Raji (cell line): ENCODE measurements around the gene EPHB6.

Source experiments
- POLR2A ChIP-seq: IDR thresholded peaks from 2 replicates; pipeline ENCODE4 v1.6.1; 2011; ENCODE audit warnings: low read depth, low read length, control low read depth; ENCODE audit not compliant: insufficient read depth

Gene EPHB6

DNA sequence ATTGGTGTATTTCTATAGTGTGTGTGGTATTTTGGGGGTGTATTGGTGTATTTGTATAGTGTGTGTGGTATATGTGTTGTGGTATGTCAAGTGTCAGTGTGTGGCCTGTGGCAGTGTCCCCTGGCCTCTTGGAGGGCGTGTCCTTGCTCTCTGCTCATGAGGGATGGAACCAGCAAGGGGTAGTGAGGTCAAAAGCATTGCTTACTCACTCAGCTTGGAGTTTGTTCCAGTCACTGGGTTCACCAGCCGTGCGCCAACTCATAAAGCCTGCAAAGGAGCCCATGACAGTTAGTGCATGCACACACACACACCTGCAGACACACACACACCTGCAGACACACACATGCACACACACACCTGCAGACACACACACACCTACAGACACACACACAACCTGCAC lies 34.9 kb downstream of the EPHB6 start:
- no peak for TF ChIP-seq POLR2A

DNA sequence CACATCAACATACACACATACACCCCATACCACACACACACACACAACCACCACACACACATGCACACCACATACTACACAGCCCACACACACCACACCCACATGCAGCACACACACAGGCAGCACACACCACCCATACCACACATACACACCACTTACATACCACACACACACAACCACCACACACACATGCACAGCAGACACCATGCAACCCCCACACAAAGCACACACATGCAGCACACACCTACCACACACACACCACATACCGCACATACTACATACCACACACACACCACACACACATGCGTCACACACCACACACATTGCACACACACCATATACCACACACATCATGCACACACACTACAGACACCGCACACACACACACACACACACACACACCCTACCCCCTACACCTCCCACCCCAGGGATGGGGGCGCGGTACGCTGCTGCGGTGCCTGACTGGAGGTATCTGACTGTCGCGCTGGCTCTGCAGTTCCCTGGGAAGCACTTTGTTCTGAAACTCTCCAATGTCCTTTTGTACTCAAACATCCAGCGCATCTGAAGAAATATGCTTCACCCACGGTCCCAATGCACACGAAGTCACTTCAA lies 36.1 kb downstream of the EPHB6 start:
- no peak for TF ChIP-seq POLR2A

- TF ChIP-seq POLR2A, result no peak
Measured at GRCh38 chr7:142891490-142892082, 36.7 kb downstream of the EPHB6 start.

- TF ChIP-seq POLR2A, result no peak
Measured at GRCh38 chr7:142892951-142893350, 38.1 kb downstream of the EPHB6 start.

DNA sequence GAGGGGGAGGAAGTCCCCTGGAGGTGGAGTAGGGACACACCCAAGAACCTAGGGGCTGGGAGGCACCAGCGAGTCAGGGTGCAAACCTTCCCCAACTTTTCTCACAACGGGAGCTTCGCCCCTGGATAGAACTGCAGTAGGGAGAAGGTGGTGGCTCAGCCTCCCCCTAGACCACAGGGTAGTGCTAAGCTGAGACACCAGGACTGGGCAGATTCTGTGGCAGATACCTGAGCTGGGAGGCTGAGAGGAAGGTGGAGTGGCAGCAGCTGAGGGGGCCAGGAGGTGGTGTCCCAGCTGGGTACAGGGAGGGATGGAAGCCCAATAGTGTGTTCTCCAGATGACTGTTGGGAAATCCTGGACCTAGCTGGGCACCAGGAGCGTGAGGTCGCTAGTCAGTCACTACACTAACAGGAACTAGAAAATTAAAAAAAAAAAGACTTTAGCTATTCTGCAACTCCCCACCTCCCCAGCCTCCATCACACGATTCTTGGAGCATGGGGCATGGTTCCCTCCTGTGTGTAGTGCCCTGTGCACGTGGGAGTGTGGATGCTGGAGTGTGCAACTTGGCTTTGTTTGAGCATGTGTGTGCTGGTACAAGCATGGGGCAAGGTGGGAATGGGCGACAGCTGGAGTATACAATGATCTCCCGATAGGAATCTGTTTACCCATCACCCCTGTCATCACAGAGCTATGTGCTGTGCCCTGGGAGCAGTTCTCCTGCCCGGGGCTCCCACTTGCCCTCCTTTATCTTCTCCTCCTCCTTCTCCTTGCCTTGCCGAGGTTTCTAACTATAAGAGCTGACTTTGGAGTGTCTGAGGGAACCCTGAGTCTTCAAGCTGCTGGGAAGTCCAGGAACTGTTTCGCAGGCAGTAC lies 39.5 kb downstream of the EPHB6 start:
- TF ChIP-seq POLR2A, result no peak

DNA sequence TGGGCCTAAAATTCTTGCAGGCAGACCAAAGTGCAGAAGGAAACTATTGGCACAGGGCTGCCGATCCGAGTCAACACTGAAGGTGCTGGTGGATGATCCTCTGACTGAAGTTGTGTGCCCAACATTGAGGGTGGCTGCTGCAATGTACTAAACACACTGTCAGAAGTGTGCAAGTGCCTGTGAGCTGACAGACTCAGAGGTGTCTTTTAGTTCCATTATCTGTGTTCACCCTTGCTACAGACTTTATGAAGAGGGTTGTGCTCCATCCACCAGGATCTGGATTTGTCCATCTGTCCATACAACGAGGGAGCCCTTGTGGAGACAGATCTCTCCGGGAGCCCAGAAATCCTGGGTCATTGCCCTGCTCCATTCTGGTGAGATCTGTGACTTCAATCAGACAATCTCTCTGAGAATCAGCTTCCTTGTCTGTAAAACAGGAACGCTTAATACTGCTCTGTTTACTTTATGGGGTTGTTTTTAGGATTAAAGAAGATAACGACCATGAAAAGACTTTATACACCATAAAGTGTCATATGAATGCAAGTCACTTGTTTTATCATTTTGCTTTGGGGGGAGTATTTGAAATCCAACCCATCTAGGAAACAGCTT lies 40.2 kb downstream of the EPHB6 start:
- TF ChIP-seq POLR2A, result no peak

DNA sequence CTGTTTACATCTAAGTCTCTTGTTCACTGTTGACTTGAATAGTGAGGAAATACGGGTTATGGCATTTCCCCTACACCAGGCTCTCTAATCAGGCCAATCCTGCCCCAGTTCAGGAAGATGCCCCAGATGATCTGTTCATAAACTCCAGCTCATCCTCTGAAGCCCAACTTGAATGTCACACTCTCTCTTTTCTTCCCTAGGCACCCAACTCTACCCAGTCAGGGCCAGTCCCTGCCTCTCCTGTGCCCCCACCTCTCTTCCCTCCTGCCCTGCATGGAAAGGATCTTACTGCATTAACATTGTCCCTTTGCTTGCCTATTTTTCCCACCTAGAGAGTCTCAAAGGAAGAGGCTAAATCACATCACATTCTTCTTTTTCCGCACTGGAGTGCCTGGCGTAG lies 41.3 kb downstream of the EPHB6 start:
- TF ChIP-seq POLR2A, result no peak

DNA sequence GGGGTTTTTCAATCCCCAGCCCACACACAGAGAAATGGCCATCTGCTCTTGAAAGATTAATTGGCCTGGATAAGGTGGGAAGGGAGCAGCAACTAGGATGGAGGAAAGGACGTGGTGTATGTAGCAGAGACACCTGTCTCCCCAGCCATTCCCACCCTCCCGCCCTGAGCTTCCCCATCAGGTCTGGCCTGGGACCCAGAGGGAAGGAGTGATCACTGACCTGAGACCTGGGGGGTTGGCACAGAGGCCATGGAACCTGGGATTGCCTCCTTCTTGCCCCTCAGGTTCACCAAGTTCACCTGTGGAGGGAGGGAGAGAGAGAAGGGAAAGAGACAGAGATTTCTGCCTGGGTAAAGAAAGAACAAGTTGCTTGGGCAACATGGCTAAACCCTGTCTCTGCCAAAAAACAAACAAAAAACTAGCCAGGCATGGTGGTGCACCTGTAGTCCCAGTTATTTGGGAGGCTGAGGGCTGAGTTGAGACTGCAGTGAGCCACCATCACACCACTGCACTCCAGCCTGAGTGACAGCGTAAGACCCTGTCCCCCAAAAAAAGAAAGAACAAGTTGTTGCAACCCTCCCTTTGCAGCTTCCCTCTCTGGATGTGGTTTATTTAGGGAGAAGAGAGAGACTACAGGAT lies 42.0 kb downstream of the EPHB6 start:
- TF ChIP-seq POLR2A, result no peak

DNA sequence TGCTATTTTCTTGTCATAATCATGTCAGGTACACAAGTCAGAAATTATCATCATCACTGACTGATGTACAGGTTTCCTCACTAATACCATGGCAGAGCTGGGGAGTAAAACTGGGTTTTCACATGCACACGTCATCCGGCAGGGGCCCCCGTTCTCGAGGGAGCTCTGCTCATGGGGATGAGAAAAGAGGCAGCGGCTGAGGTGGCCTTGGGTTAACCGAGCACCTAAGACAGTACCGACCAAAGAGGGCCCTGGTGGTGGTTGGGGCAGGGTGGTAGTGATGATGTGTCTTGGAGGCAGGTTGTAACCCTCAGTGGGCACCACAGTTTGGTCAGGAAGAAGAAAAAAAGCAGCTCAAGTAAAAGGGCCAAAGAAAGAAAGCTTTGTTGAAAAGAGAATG lies 42.8 kb downstream of the EPHB6 start:
- TF ChIP-seq POLR2A, result no peak

DNA sequence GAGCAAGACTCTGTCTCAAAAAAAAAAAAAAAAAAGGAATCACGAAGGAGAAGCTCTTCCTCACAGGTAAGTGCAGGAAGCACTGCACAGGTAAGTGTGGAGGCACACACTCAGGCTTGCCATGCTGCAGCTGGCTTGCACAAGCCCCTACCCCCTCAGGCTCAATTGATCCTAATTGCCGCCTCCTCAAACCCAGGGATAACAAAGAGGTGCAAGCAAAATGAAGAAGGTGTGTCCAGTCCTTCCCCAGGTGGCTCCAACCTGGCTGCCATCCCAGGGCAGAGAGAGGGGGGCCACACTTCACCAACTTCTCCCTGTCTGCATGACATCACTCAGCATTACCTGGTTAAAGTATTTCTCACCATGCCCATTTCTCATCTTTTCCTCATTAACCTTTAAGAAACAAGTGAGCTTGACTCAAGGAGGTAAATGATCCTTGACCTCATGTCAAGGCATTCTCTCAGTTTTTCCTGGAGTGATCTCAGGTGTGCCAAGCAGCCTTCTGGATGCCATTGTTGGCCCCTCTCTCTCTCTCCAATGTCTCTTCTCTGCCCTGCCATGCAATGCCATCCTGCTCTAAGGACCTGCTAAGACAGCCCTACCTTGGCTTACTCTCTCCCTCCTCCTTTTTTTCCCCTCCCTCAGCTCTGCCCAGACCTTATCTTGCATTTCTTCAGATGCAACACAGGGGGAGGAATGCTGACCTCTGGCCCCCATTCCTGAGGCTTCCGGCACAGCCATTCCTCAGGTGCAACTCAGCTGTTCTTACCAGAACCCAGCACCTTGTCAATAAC lies 43.7 kb downstream of the EPHB6 start:
- no peak for TF ChIP-seq POLR2A

GRCh38 chr7:142899661-142900060 lies 44.8 kb downstream of the EPHB6 start:
- TF ChIP-seq POLR2A, result no peak

GRCh38 chr7:142901426-142902259 lies 46.8 kb downstream of the EPHB6 start:
- TF ChIP-seq POLR2A, result no peak

GRCh38 chr7:142904128-142904527 lies 49.3 kb downstream of the EPHB6 start:
- TF ChIP-seq POLR2A, result no peak

GRCh38 chr7:142905759-142906158 lies 50.9 kb downstream of the EPHB6 start:
- no peak for TF ChIP-seq POLR2A
